GM21825 (cell line): ENCODE results near the gene PPP6R2.
"Not testable (repeated sequence)": the region's sequence is repeated elsewhere in the genome, so short reads cannot be mapped to it uniquely, and the experiment has no call there.

Experiments
- ATAC-seq: cut with Tn5 transposase; IDR thresholded peaks from one replicate; pipeline ENCODE4 v1.9.1; 2021; ENCODE audit warnings: mild to moderate bottlenecking, moderate library complexity; ENCODE audit not compliant: unreplicated experiment

PPP6R2 gene

DNA sequence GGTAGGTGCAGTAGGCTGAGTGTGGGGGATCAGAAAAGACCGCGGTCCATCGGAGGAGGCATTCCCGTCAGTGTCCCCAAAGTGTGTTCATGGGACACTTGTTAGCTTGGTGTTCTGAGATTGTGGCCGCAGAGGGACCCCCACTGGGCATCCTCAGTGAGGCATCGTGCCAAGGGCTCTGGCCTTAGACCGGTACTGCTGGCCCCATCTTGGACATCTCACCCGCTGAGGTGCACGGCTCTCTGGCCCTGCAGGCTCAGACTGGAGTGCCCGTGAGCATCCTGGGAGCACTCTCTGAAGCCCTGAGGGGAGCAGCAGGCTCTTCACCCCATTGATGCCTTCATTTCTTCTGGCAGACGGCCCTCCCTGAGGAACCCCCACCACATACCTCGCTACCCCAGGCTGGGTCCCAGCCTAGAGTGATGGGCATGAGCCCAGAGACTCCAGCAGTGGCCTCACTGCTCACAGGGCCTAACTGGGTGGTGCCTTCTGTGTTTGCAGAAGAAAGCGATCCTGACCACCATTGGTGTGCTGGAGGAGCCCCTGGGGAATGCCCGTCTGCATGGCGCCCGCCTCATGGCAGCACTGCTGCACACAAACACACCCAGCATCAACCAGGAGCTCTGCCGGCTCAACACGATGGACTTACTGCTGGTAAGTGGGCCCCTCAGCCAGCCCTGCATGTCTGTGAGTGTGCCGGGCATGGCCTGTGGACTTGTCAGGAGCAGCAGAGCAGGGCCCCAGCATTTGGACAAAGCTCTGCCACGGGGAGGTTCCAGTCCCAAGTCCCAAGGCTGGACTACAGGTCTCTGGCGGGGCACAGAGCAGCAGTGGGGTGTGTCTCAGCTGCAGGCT, 80.1 kb downstream of the PPP6R2 start:
- ATAC-seq = no peak

DNA sequence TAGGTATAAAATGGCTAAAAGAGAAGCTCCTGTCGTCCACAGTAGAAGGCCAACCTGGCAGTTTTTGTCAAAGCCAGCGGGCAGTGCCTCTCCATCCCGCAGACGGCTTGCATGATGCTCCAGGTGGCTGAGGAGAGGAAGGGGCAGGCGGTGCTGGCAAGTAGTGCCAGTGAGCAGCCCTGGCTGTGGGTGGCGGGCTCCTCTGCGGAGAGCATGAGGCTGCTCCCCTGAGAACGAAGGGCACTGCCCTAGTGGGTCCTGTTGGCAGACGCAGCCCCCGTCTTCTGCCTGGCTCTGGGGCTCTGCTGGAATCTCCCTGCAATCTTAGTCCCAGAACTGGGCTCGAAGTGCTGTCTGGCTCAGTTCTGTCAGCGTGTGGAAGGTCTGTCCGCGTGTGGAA, 80.8 kb downstream of the PPP6R2 start:
- no peak for ATAC-seq

DNA sequence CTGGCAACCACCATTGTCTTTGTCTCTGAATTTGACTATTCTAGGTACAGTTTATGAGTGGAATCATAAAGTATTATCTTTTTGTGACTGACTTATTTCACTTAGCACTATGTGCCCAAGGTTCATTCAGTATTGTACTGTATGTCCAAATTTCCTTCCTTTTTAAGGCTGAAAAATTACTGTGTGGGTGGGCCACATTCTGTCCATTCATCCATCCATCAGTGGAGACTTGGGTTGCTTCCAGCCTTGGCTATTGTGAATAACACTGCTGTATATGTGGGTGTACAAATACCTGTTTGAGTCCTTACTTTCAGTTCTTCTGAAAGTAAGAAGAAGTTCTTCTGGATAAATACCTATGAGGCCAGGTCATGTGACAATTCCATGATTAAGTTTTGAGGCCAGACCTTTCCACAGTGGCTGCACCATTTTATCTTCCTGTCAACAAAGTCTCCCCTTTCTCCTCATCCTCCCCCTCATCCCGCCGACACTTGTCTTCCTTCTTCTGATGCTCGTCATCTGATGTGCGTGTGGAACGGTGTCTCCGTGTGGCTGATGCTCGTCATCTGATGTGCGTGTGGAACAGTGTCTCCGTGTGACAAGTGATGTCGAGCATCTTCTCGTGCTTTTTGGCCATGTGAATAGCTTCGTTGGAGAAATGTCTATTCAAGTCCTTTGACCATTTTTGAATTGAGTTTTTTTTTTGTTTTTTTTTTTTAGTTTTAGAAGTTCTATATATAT, 82.2 kb downstream of the PPP6R2 start:
- ATAC-seq = no peak

DNA sequence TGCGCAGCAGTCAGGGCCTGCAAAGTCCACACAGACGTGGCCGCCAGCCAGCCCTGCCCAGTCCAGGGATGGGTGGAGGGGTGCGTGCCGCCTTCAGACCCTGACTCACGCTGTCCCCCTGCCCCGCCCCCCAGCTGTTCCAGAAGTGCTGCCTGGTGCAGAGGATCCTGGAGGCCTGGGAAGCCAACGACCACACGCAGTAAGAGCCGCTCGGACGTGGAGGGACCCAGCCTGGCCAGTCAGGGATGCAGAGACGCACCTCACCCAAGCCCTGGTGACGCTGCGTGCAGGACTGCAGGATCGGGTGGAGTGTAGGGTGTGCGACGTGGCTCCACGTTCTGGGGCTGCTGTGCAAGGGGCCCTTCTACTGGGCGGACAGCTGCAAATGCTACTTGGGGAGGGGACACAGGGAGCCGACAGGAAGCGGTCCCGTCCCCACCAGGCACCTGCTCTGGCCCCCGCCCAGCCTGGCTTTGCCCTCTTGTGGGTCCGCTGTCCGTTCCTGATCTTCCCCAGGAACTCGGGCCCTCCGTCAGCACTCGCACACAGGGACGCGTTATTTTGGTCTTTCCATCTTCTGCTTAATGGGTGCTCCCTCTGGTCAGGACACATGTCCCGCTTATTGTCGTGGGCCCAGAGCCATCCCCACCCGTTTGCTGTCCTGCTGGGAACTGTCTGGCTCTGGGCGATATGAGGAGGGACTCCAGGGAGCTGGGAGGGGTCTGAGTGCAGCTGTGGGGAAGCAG, 89.2 kb downstream of the PPP6R2 start:
- no peak for ATAC-seq

DNA sequence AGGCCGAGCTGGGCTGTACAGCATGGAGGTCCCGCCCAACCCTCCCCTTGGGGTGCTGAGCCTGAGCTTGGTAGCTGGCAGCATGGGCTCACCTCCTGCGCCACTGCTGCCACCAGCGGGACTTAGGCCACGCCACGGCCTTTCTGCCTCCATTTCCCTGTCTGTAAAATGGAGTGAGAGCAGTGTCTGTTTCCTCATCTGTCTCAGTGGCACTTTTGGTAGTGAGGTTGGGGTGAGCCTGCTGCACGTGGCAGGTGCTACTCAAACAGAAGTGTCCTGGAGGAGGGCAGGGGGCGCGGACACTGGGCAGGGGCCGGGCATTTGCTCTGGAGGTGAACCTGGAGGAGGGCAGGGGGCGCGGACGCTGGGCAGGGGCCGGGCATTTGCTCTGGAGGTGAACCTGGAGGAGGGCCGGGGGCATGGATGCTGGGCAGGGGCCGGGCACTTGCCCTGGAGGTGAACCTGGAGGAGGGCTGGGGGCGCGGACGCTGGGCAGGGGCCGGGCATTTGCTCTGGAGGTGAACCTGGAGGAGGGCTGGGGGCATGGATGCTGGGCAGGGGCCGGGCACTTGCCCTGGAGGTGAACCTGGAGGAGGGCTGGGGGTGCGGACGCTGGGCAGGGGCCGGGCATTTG, 89.9 kb downstream of the PPP6R2 start:
- ATAC-seq = not testable (repeated sequence)

DNA sequence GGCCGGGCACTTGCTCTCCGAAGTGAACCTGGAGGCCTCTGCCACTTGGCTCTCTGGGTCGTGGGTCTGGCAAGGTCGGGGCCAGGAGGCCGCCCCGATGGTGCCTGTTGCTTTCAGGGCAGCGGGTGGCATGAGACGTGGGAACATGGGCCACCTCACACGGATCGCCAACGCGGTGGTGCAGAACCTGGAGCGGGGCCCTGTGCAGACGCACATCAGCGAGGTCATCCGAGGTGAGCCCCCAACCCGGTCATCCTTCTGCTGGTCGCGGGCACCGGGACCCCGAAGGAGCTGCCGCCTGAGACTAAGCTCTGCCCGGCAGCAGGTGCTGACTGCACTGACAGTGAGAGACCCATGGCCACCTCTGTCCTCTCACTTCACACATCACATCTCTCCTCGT, 91.7 kb downstream of the PPP6R2 start:
- ATAC-seq = no peak

DNA sequence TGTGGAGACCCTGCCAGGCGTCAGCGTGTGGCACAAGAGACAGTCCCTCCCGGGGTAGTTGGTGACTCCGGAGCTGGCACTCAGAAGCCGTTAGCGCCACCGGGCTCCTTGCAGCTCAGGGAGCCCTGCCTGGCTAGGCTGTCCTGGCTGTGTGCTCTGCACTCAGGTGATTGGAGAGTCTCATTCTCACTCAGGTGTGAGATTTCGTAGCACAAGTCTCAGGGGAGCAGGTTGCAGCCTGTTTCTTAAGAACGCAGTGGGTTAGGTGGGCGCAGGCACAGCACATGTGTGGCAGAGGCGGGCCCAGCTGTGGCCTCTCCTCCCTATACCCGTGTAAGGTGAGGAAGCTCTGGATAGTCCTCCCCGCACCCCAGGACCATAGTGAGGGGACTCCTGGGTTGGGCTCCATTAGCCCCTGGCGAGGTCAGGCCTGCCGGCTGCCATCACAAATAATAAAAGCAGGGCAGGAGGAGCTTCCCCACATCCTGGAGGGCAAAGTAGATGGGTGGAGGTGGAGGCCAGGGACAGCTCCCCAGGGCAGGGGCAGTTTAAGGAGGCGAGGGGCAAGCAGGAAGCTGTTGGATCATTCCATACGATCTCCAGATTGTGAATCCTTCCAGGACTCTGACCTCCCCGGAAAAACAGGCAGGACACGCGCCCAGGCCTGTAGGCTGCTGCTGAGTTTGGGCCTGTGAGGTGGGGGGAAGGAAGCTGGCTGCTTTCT, 92.3 kb downstream of the PPP6R2 start:
- ATAC-seq = no peak

DNA sequence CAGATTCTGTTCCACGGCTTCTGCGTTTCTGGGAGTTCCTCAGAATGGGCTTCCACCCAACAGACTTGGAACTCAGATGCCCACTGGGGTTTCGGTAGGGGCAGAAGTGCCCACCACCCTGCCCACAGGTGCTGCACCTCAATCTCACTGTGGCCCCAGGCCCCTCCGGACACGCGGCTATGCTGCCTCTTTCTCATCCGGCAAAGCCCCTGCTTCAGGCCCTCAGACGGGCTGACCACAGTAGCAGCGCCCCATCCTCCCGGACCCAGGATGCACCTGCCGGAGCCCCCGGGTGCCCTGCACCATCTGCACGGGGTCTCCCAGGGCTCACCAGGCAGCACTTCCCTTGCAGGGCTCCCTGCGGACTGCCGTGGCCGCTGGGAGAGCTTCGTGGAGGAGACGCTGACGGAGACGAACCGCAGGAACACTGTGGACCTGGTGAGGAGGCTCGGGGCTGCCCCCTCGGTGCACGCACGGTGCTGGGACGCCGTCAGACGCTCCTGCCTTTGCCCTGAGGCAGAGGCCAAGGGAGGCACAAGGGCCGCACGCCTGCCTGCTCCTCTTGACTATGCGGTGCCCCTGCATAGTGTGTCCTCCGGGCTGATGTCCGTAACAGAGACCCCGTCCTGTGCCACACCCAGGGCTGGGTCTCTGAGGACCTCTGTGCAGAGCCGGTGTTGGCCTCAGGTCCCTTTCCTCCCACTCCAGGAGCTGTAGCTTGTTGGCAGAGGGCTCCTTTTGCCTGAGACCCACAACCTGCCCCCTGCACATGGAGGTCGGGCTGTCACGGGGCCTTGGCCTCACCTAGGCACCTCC, 93.1 kb downstream of the PPP6R2 start:
- ATAC-seq = no peak

DNA sequence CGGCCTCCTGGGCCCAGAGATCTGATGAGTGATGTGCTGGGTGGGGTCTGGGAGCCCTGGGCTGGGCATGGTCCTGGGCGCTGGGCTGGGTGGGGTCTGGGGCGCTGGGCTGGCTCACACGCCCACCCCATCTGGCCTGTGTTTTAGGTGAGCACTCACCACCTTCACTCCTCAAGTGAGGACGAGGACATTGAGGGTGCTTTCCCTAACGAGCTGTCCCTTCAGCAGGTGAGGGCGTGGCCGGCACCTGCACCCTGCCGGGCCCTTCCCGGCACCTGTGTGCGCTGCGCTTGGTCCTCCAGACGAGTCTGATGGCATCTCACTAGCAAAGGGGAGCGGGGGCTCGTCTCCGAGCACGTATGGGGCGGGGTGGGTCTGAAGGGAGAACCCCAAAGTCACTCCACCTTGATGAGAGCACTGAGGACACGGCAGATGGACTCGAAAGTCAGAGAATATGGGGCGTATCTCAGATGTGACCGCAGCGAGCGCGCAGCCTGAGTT, 93.8 kb downstream of the PPP6R2 start:
- no peak for ATAC-seq

DNA sequence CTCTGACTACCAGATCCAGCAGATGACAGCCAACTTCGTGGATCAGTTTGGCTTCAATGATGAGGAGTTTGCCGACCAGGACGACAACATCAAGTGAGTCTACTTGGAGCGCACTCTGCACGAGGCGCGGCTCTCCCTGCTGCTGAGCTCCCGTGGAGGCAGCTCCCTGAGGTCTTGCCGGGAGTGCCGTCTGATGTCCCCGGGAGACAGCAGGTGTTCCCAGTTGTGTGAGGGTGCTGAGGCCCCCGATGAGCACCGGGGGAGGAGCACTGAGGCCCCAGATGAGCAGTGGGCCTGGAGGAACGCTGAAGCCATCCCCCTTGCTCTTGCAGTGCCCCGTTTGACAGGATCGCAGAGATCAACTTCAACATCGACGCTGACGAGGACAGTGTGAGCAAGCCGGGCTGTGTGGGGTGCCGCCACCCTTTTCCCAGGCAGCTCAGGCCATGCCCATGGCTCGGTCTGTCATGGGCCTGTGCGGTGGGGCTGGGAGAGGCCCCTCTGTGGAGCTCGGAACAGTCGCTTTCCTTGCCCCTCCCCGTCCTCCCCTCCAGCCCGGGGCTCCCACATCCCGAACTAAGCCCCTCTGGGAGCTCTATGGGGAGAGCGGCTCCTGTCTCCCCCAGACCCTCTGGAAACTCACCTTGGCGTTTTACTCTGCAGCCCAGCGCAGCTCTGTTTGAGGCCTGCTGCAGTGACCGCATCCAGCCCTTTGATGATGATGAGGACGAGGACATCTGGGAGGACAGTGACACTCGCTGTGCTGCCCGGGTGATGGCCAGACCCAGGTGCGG, 94.6 kb downstream of the PPP6R2 start:
- no peak for ATAC-seq

DNA sequence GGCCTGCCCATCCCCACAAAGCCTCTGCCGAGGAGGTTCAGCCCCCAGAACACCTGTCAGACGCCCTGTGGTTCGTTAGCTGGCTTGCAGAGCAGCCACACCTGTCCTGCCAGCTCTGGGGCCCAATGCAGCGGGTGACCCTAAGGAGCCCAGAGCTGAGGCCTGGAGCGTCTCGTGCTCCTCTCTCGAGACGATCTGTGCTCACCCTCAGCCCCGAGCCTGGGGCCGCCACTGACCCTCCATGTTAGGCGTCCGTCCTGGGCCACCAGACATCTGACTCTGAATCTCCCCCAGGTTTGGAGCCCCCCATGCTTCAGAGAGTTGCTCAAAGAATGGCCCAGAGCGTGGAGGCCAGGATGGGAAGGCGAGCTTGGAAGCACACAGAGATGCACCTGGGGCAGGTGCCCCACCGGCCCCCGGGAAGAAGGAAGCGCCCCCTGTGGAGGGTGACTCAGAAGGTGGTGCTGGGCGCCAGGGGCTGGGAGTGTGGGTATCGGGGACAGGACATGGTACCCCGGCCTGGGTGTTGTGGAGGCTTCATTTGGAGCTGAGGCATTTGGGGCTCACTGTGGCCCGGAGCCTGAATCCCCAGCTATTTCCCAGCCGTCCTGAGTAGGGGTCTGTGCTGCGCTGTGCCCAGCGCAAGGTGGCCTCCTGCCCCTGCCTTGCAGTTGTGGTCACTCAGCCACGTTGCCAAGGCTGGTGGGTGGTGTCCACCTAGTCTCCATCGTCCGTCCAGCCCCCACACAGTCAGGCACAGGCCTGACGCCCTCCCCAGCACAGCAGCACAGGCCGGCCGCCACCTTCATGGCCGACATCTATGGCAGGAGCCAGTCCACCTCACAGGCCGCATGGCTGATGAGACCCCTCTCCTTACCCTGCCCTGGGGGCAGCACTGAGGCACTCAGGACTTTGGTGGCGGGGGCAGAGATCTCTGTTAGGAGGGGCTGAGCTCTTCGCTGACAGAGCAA, 95.5 kb downstream of the PPP6R2 start:
- no peak for ATAC-seq

DNA sequence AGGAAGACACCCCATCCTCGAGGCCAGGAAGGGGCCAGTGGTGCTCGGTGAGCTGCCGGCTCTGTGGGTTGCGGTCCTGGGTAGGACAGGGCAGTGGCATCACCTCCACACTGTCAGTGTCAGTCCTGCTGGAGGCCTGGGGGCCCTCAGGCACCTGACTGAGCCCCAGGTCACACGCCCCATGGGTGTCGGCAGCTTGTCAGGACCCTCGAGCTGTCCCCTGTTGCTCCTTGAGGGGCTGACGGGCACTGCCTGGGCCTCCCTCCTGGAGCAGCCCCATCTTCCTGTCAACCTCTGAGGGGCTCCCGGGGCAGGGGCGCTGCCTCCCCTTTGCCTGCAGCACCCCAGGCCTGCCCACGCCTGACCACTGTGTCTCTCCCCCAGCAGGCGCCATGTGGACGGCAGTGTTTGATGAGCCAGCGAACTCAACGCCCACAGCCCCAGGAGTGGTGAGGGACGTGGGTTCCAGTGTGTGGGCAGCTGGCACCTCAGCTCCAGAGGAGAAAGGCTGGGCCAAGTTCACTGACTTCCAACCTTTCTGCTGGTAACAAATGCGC, 96.3 kb downstream of the PPP6R2 start:
- no peak for ATAC-seq

DNA sequence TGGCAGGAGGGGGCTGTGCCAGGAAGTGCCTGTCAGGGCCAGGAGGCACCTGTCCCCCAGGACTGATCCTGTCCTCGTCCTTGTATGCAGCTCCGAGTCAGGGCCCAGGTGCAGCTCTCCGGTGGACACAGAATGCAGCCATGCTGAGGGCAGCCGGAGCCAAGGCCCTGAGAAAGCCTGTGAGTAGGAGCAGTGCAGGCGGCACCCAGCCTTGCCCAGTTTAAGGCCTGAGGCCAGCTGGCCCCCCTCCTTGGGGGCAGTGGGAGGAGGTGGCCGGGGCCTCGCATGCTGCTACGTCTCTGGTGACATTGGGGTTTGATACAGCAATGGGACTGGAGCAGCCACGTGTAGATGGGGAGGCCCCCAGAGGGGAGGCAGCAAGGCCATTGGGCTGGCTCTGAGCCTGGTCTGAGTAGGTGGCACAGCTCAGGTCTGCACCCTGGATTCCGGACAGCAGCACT, 96.8 kb downstream of the PPP6R2 start:
- no peak for ATAC-seq

DNA sequence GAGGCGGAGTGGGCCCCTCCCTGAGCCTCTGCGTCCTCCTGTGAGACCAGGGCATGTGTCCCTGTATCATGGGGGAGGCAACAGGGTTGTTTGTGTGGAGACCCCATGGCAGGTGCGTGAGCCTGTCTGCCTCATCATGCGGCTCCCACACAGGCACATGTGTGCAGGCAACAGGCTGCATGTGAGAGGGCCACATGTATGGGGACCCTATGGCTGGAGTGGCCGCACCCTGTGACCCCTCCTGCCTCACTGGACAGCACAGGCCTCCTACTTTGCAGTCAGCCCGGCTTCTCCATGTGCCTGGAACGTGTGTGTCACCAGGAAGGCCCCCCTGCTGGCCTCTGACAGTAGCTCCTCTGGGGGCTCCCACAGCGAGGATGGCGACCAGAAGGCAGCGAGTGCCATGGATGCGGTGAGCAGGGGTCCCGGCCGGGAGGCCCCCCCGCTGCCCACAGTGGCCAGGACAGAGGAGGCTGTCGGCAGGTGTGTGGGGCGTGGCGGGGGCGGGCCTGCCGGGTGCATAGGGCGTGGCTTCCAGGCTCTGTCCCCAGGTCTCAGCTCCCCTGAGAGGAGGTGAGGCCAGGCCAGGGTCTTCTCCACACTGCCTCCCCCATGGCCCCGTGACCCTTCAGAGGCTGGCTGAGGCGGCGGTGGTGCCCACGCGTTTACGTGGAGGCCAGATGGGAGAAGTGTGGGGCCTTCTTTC, 97.6 kb downstream of the PPP6R2 start:
- no peak for ATAC-seq

DNA sequence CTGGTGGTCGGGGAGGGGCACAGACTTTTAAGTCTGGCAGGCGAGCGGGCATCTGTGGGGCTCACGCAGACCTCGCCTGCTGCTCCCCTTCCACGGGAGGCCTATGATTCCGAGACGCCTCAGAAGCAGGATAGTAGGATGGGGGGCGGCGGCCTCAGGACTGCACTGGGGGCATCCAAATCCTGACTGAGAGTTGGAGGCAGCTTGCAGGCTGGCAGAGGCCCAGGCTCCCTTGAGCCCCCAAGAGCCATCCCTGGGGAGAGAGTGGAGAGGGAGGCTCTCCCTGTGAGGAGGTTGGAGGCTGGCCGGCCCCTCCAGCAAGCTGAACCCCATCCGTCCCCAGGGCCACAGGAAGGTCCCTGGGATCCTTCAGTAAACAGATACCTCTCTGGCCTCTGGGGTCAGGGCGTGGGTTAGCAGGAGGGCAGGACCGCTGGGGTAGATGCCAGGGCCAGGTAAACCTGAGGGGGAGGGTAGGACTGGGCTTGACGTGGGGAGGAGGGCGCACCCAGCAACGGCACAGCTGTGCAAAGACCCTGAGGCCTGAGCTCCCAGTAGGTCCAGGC, 98.4 kb downstream of the PPP6R2 start:
- ATAC-seq = no peak

DNA sequence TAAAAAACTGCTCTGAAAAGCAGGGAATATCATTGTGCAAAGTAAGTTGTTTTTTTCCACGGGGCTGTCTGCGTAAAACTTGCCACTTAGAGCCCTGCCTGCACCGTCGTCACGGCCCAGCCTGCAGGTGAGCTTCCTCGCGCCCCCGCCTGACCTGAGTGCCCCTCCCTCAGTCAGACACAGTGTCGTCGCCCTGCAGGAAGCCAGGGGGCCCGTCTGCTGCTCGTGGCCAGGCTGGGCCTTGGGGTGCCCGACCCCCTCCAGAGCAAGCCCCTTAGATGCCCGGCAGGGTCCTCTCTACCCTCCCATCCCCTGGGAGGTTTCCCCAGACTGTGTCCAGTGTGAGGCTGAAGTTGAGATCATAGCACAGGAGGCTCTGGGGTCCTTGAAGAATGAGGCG, 100.1 kb downstream of the PPP6R2 start:
- ATAC-seq = no peak
